ENCODE results near the gene SPATA21.

SPATA21 gene

DNA sequence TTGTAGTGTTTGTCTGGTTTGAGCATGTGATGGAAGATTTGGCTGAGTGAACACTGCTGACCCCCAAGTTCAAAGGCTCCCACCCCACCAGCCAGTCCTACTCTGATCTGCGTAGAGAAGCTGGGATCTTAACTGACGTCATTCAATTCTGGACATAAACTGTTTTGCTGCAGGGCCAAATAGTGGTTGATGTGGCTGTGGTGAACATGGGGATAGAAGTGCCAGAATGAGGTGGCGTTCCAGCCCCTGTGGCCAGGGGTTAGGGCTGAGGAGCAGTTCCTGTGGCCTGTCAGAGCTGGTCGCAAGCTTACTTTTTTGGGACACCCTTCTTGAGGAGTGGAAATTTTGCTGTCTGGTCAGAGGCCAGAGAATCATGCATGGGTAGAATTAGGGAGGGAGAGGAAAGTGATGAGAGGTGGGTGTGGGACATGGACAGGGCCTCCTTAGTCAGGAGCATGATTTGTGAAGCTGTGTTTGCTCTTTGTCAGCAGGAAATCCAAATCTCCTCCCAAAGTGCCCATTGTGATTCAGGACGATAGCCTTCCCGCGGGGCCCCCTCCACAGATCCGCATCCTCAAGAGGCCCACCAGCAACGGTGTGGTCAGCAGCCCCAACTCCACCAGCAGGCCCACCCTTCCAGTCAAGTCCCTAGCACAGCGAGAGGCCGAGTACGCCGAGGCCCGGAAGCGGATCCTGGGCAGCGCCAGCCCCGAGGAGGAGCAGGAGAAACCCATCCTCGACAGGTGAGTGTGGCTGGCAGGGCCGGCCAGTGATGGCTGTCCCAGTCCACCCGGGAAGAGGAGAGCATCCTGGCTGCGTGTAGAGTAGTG lies 44.3 kb downstream of the SPATA21 start:
- no peak for DNase-seq (ENCODE audit: extremely low read depth, insufficient read length)
- Histone ChIP-seq H3K27me3 (replicated peaks; ENCODE audit: control insufficient read depth, insufficient read depth, low read length) (no peaks in the 10 kb centered on the region), H3K36me3 (ENCODE audit: control insufficient read depth, insufficient read depth, low read length) (peaks cover 27% of the 10 kb centered on the region), H3K4me3 (replicated peaks; ENCODE audit: low read depth, low read length) (no peak overlapping the region)
- TF ChIP-seq CTCF (IDR thresholded peaks at IDR 0.05; ENCODE audit: insufficient read depth, low read length, poor library complexity, severe bottlenecking): no peak

DNA sequence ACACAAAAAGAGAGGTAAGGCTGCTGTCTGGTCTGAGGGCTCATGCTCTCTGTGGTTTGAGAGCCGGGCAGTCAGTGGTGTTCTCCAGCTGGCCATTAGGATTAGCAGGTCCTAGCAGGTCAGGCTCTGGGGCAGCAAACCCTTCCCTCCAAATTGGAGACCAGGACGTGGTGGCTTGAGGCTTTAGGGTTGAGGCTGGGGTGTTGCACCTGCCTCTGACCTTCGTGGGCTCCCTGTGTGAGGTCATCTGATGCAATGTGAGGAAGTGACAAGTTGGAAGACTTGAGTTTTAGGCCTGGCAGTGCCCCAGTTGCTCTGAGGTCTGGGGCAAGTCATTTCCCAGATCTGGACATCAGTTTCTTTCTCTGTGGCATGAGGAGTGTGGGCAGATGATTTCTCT lies 45.8 kb downstream of the SPATA21 start:
- TF ChIP-seq CTCF (IDR thresholded peaks at IDR 0.05; ENCODE audit: insufficient read depth, low read length, poor library complexity, severe bottlenecking): no peak
- peaks cover 21% of the 10 kb centered on the region for H3K36me3 ChIP-seq (ENCODE audit: control insufficient read depth, insufficient read depth, low read length)
- H3K27me3 ChIP-seq (replicated peaks; ENCODE audit: control insufficient read depth, insufficient read depth, low read length): no peaks in the 10 kb centered on the region
- no peak overlapping the region for H3K4me3 ChIP-seq (replicated peaks; ENCODE audit: low read depth, low read length)
- no peak for DNase-seq (ENCODE audit: extremely low read depth, insufficient read length)

DNA sequence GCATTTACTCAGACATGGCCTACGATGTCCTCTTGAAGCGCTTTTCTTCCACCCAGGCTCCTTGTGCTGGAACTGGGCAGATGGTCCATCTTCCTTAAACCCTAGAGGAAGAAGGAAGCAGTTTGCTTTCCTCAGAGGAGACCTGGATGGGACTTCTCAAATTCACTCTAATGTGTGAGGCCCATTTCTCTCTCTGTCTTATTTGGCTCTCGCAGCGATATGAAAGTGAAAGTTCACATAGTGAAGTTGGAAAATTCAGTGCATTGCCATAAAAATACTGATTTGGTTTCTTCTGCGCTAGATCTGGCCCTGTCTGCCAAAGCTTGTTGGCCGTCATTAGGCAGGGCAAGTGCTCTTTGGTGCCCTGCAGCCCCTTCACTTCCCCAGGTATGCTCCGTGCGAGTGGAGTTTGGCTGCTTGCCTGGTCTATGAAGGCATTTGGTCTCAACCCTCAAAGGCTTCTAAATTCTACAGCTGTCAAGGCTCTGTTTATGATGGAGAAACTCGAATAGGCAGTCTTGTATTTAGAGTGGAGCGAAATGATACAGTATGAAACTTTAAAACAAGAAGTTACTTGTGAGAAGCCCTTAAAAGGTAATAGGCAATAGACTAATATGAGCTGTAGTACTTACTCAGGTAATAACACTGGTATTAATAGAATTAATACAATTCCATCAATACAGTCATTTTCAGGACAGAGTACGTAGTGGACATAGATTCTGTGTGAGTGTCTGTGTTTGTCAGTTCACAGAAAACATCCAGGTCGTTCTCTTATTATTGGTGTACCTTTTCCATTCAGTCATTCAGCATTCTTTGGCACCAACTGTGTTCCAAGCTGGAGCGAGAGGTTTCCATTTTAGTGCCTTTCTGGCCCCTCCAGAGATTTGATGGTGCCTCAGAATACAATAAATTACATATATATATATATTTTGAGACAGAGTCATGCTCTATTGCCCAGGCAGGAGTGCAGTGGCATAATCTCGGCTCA lies 49.7 kb downstream of the SPATA21 start:
- peak; percentile 51 for DNase-seq (ENCODE audit: extremely low read depth, insufficient read length)
- H3K4me3 ChIP-seq (replicated peaks; ENCODE audit: low read depth, low read length): peak overlapping the region; percentile 57
- TF ChIP-seq CTCF (IDR thresholded peaks at IDR 0.05; ENCODE audit: insufficient read depth, low read length, poor library complexity, severe bottlenecking): no peak
- no peaks in the 10 kb centered on the region for H3K27me3 ChIP-seq (replicated peaks; ENCODE audit: control insufficient read depth, insufficient read depth, low read length)
- H3K36me3 ChIP-seq (ENCODE audit: control insufficient read depth, insufficient read depth, low read length): peaks cover 8% of the 10 kb centered on the region

DNA sequence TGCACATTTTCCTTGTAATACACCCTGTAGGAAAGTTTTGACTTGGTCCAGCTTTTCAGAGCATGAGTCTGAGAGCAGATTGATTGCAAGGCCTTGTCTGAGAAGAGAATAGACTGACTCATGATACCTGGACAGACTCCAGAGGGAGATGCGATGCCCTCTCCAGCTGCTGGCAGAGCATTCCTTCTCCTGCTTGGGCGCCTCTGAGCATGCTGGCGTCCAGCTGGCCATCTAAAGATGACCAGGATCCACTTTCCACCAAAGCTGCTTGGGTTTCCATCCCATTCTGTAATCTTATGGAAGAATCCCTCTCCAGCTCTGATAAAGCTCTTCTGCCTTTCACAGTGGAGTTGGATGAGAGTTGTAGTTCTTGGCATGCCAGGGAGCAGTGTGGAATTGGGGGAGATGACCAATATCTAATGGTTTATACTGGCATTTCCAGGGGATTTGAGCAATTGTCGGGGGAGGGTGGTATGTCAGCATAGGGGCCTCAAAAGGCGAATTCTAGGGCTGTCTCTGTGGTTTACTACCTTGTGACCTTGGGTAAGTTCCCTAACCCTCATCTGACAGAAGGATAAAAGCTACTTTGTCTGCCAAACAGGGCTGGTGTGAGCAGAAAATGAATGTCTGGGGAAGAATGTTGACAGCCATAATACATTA lies 50.6 kb downstream of the SPATA21 start:
- no peak for DNase-seq (ENCODE audit: extremely low read depth, insufficient read length)
- Histone ChIP-seq H3K4me3 (replicated peaks; ENCODE audit: low read depth, low read length) (peak overlapping the region; percentile 57), H3K36me3 (ENCODE audit: control insufficient read depth, insufficient read depth, low read length) (peaks cover 6% of the 10 kb centered on the region), H3K27me3 (replicated peaks; ENCODE audit: control insufficient read depth, insufficient read depth, low read length) (no peaks in the 10 kb centered on the region)
- TF ChIP-seq CTCF (IDR thresholded peaks at IDR 0.05; ENCODE audit: insufficient read depth, low read length, poor library complexity, severe bottlenecking): no peak

DNA sequence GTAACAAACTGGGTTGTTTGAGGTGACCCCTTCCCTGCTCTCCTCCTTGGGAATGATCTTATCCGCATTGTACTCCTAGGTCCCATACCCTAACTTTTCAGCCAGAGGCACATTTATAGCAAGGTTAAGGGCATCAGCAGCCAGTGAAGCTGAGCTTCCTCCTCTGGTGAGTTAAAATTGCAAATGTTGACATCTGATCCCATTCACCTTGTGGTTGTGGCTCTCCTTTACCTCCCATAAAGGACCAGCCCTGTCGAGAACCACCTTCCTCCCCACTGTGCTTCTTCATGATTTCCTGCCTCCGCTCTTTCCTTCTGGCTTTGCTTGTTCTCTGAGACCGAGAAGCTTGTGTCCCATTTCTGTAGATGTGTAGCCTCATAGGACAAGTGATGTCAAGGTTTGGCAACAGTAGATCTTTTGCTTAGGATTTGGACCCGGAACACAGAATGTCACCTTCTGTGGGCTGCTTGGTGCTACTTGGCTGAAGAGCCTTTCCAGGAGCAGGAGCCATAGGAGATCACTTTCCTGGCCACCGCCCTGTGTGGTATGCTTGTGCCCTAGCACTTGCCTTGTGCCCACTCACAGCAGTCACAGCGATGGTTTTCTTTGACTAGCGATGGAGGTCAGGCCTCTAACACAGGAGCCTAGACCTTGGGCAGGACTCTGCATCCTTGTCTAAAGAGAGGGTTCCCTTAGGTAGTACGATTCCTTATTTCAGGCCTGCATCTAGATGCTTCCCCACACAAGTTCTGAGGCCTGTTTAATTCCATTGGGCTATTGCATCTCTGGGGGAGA lies 51.4 kb downstream of the SPATA21 start:
- DNase-seq (ENCODE audit: extremely low read depth, insufficient read length): no peak
- TF ChIP-seq CTCF (IDR thresholded peaks at IDR 0.05; ENCODE audit: insufficient read depth, low read length, poor library complexity, severe bottlenecking): no peak
- H3K36me3 ChIP-seq (ENCODE audit: control insufficient read depth, insufficient read depth, low read length): peaks cover 4% of the 10 kb centered on the region; the same call in 1 of the 2 replicates
- H3K4me3 ChIP-seq (replicated peaks; ENCODE audit: low read depth, low read length): no peak overlapping the region
- no peaks in the 10 kb centered on the region for H3K27me3 ChIP-seq (replicated peaks; ENCODE audit: control insufficient read depth, insufficient read depth, low read length)
